HL-60 (cell line): ENCODE data around the gene NSUN7.
A peak's percentile ranks its signal among the peaks of the same experiment; 100 is the strongest.

Experiments
- DNase-seq, 2 experiments: peaks; one replicate each; pipeline ENCODE4 v3.0.0-alpha.2; 2010 to 2020; ENCODE audit warnings: low read depth in 1 of 2, low spot score in 1 of 2
- H3K27ac ChIP-seq: fragments of 250-450 bp; sonication (Bioruptor Pico); replicated peaks from 2 replicates; pipeline ENCODE4 v1.5.1; 2020; ENCODE audit warnings: mild to moderate bottlenecking, moderate library complexity
- H3K27me3 ChIP-seq: fragments of 250-450 bp; sonication (Bioruptor Pico); 2 replicates; pipeline ENCODE4 v1.5.1; 2021; ENCODE audit warnings: mild to moderate bottlenecking, moderate library complexity; ENCODE audit not compliant: insufficient read depth, poor library complexity, severe bottlenecking
- H3K4me3 ChIP-seq: replicated peaks from 2 replicates; pipeline ENCODE4 v1.5.1; 2011; ENCODE audit warnings: mild to moderate bottlenecking, control low read depth, low read length; ENCODE audit not compliant: insufficient read depth
- CTCF ChIP-seq: IDR thresholded peaks from one replicate; pipeline ENCODE4 v1.5.1; 2011; ENCODE audit warnings: low read length, control low read depth, inconsistent platforms; ENCODE audit not compliant: insufficient read depth
- GABPA ChIP-seq: IDR thresholded peaks from 2 replicates; pipeline ENCODE4 v1.6.1; 2012; ENCODE audit warnings: low read depth
- POLR2AphosphoS5 ChIP-seq: IDR thresholded peaks from 2 replicates; pipeline ENCODE4 v1.6.1; 2012; ENCODE audit warnings: low read depth
- REST ChIP-seq: IDR thresholded peaks from 2 replicates; pipeline ENCODE4 v1.6.1; 2012; ENCODE audit warnings: low read depth; ENCODE audit not compliant: insufficient replicate concordance
- SPI1 ChIP-seq: IDR thresholded peaks from 2 replicates; pipeline ENCODE4 v1.6.1; 2012; ENCODE audit warnings: low read depth, mild to moderate bottlenecking, borderline replicate concordance

The NSUN7 gene

GRCh38 chr4:40719008-40719623 is 30.6 kb upstream of the NSUN7 start:
- peak overlapping the region; percentile 19; the same call in 1 of the 2 replicates for H3K27ac ChIP-seq
- DNase-seq = peak in 1 of 2 experiments; percentile 59
- peak; percentile 45 for TF ChIP-seq CTCF
- TF ChIP-seq REST = no peak
- TF ChIP-seq GABPA = no peak
- TF ChIP-seq POLR2AphosphoS5 = no peak
- TF ChIP-seq SPI1 = no peak
- H3K4me3 ChIP-seq = no peak overlapping the region
- no peaks in the 10 kb centered on the region for H3K27me3 ChIP-seq

- Histone ChIP-seq H3K27ac (0 out of 2 replicates have a peak overlapping the region, but pooled peaks have one; percentile 4), H3K27me3 (no peaks in the 10 kb centered on the region), H3K4me3 (no peak overlapping the region)
- peak in 1 of 2 experiments; percentile 57 for DNase-seq
- no peak for TF ChIP-seq POLR2AphosphoS5
- TF ChIP-seq CTCF = no peak
- no peak for TF ChIP-seq GABPA
- TF ChIP-seq REST = no peak
- TF ChIP-seq SPI1 = no peak
Observed at GRCh38 chr4:40720351-40720750, 29.4 kb upstream of the NSUN7 start.

- Histone ChIP-seq H3K27me3 (no peaks in the 10 kb centered on the region), H3K27ac (0 out of 2 replicates have a peak overlapping the region, but pooled peaks have one; percentile 4), H3K4me3 (no peak overlapping the region)
- TF ChIP-seq REST = no peak
- no peak for TF ChIP-seq GABPA
- peak; percentile 30; the same call in 1 of the 2 replicates for TF ChIP-seq SPI1
- DNase-seq = peak; percentile 64 to 75
Observed at GRCh38 chr4:40720916-40721315, 28.8 kb upstream of the NSUN7 start.
